GM21381 (cell line): ENCODE data around the gene FSTL5.

Experiments used
- ATAC-seq: cut with Tn5 transposase; IDR thresholded peaks from one replicate; pipeline ENCODE4 v1.9.1; 2021; ENCODE audit warnings: mild to moderate bottlenecking, moderate library complexity; ENCODE audit not compliant: unreplicated experiment

The FSTL5 gene

GRCh38 chr4:161949946-161950725, 213.7 kb downstream of the FSTL5 start:
- ATAC-seq, result no peak

DNA sequence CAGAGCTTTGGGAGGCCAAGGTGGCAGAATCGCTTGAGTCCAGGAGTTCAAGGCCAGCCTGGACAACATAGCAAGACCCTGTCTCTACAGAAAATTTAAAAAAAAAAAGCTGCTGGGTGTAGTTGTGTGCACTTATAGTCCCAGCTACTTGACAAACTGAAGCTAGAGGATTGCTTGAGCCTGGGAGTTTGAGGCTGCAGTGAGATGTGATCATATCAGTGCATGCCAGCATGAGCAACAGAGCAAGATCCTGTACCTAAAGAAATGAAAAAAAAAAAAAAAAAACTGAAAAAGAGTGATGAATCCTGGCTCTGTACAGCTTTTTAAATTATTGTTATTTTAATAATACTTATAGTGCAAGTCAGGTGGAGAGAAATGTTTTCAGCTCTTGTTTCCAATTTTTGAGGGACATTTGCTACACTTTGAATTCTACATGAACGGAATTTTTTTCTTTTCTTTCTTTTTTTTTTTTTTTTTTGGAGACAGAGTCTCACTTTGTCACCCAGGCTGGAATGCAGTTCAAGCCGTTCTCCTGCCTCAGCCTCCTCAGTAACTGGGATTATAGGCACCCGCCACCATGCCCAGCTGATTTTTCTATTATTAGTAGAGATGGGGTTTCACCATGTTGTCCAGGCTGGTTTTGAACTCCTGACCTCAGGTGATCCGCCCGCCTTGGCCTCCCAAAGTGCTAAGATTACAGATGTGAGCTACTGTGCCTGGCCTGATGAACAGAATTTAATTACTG, 215.6 kb downstream of the FSTL5 start:
- no peak for ATAC-seq

DNA sequence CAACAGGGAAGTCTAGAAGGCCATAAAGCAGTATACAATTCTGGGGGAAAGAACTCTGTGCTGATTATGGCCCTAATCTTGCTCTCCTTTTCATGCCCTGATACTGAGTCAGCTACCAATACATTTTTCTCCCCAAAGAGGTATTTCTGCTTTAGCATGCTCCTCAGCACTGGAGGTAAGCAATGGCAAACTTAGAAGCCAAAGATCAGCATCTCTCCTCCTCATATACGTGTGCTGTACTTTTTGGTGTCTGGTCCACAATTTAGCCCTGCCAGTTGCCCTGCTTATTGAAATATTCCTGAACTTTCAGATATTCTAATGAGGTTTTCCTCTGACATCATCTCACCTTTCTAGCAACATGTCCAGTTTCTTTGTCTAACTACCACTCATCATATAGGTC, 226.2 kb downstream of the FSTL5 start:
- no peak for ATAC-seq

GRCh38 chr4:161936625-161937550, 226.9 kb downstream of the FSTL5 start:
- no peak for ATAC-seq

DNA sequence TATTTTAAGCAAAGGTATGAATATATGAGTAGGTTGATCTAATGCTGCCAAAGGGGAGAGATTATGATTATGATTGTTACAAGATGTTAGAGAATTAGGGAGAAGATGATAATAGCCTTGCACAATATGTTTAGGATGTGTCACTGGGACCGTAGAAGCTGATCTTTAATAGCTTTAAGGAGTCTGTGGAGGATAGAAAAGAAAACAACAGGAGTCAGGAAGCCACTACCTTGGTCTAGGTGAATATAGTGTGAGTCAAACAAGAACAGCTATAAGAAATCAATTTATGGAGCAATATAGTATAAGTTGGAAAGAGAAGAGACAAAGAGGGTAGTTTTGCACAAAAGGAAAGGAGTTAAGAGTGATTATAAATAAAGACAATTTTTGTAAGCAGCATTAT, 232.7 kb downstream of the FSTL5 start:
- no peak for ATAC-seq

DNA sequence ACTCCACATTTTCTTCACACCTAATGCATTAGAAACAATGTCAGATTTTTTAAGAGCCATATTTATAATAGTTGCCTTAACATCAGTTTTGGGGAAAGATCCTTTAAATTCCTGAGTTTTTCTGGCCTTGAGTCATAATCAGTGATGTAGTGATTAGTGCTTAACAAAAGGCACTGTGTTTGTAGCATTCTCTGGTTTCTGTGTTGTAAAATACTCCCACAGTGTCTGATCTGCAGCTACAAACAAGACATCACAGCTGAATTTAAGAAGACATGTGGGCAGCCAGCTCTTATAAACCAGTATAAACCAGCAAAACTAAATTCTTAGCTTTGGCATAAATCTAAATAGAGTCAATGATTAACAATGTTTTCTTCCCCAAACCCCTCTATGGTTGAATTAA, 233.8 kb downstream of the FSTL5 start:
- no peak for ATAC-seq

DNA sequence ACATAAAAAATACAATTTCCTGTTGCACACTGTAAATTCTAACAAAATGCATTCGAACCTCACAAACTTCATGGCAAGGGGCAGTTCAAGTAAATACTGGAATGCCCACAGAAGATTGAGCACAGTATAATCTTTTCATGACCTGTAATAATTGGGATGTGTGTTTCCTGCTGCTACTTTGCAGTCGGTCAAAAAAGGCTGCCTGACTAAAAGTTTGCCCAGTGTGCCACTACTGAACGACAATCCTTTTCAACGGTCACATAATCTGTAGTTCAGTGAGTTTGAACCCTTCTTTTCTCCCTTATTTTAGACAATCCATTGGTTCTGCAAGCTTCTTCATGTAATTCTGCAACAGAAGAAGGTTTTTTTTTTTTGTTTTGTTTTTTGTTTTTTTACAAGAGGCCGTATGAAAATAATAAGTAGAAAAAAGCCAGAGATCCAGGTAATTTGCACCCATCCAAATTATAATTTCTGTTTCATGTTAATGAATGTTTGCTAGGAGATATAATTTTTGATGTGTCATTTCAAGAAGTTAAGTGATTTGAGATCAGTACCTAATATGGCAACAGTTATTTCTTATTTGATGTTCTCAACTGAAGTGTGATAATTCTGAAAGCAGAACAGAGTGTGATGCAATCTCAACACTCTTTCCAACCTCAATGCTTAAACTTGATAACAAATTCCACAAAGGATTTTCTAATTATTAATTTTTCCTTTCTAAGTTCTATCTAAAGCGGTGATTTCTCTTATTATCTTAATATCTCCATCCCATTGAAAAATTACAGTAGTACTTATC, 237.6 kb downstream of the FSTL5 start:
- no peak for ATAC-seq

DNA sequence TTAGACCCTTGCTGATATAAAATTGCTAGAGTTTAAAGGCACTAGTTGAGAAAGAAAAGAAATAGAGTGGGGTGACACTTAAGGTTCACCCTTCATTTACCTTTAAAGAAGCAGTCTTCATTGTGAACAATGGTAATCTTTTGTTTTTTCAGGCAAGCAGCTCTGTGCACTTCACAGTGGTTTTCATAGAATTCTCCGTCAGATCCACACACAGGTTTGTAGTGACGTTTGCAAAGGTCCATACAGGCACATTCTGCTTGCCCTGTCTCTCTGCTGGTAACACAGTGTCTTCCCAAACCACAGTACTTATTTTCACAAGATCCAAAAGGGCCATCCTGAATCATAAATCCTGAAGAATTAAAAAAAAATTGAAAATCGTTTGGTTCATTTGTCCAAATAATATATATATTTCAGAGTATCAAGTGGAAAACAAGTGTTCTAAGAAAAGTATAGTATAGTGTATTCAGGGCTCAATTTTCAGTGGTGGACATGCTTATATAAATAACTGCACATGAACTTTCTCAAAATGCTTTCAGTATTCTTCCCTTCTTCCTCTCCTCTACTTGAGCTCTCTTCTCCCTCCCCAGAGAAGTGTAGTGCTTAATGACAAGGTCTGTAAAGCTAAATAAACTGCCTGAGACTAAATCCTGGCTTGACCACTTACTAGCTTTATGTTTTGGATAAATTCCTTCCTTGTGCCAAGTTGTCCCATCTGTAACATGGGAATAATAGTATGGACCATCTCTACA, 243.3 kb downstream of the FSTL5 start:
- ATAC-seq, result no peak

DNA sequence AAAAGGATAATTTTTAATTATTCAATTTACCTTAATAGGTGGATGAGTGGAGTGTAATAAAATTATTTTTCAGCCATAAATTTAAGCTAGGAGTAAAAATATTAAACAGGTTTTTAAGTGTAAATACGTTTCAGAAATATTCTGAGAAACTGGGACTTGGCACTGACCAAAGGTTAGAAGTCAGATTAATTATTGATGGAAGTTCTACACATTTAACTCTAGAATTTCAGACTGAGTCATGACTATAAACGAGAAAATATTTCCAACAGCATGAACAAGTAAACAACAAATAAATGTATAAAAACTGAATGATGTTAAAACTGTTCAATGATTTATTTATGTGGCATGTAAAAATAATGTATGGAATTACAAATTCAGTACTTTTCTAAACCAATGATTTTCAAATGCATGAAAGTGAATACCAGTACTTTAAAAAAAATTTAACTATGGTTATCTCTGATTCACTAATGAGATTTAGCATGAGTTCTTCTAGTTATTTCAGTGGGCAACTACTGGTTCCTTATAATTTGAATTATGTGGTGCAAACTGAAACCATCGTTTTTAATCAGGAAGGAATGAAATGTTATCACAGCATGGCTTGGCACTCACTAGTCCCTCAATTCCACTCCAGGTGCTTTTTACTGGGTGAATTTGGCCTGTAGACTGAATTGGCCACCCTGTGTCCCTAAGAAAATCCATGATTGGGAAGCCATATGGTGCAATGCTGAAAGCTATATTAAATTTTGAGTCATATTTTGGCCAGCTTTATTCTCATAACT, 244.2 kb downstream of the FSTL5 start:
- no peak for ATAC-seq

- ATAC-seq, result no peak
Observed at GRCh38 chr4:161916035-161916434, 247.8 kb downstream of the FSTL5 start.

- no peak for ATAC-seq
Observed at GRCh38 chr4:161907590-161907955, 256.2 kb downstream of the FSTL5 start.

DNA sequence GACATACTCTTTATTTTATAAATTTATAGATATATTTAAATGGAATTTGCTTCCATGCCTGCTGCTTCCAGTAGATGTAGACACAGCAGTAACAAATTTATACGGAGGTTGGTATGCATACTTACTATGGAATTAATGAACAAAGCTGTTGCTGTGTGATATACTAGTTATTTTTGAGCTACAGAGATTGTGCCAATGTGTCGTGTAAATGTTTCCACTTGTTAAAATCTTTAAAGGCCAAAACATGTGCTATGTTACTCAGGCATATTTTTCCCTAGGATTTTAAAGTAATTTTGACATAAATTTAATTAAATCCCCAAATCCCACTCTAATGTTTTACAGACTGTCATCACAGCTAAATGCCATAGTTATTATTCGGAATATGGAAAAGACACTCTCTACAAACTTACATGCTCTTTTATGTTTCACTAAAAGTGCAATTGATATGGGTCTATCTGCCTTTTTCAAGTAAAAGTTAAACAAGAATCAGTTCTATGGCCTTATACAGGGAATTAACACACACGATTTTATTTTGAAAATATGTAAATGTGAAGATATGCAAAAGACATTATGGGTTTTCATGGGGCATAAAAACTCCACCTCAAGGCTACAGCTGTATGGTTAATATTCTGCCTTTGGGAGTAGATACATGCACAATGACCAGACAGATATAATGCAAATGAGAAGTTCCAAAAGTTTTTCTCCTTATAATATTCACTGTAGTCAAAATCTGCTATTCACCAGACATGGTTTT, 256.8 kb downstream of the FSTL5 start:
- ATAC-seq, result no peak

DNA sequence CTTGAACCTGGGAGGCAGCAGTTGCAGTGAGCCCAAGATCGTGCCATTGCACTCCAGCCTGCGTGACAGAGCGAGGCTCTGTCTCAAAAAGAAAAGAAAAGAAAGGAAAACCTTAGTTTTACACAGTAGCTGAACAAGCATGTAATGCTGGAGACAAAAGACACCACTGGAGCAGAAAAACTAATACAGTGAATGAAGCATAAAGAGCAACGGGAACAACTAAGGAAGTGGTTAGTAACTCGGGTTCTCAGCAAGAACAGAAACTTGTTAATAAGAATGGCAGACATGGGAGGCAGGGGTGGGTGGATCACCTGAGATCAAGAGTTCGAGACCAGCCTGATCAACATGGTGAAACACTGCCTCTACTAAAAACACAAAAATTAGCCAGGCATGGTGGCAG, 263.7 kb downstream of the FSTL5 start:
- no peak for ATAC-seq

GRCh38 chr4:161894493-161895167, 269.2 kb downstream of the FSTL5 start:
- no peak for ATAC-seq

- no peak for ATAC-seq
Observed at GRCh38 chr4:161894014-161894413, 269.8 kb downstream of the FSTL5 start.

DNA sequence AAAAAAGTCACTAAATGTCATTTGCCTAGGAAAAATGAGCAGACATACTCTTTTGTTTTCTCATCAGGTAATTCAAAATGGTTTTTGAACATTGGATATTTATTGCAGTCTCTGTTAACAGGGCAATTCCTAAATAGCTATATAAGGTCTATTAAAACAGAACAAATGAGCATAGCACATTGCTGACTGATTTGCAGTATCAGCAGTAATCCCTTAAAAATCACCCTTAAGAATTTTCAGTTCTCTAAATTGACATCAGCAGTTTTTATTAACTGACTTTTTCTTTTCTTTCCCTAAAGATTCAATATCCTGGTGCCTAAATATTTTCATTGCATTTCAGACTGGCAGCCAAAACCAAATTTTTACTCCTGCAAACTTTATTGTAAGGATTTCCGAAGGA, 270.2 kb downstream of the FSTL5 start:
- ATAC-seq, result no peak

DNA sequence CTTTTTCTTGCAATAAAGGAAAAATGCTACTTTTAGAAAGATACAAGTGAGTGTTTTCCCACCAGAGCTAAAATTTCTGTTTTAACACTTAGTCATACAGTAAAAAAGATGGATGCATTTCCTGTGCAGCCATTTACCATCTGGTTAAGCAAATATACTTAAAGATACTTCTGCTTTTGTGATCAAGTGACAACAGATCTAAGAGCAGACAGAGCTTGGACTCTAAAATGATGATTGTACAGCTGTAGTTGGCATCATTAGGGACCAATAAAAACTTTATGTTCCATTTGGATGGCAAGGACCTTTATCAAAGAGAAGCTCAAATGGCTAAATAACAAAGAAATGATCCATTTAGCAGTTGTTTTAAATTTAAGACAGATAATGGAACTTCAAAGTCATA, 270.8 kb downstream of the FSTL5 start:
- ATAC-seq, result no peak

GRCh38 chr4:161883157-161883556, 280.6 kb downstream of the FSTL5 start:
- no peak for ATAC-seq
